Measurements from ENCODE around the gene CMTM4. TPM values are rescaled to one million over a fixed set of nuclear protein-coding genes. Genes with fewer than 3 reads are reported as not detected.
"Not testable (repeated sequence)": the region's sequence is repeated elsewhere in the genome, so short reads cannot be mapped to it uniquely, and the experiment has no call there.

CMTM4 gene
- total and polyA plus RNA-seq, 11 donors: 4.5 to 22.5 (median 12.2) TPM

DNA sequence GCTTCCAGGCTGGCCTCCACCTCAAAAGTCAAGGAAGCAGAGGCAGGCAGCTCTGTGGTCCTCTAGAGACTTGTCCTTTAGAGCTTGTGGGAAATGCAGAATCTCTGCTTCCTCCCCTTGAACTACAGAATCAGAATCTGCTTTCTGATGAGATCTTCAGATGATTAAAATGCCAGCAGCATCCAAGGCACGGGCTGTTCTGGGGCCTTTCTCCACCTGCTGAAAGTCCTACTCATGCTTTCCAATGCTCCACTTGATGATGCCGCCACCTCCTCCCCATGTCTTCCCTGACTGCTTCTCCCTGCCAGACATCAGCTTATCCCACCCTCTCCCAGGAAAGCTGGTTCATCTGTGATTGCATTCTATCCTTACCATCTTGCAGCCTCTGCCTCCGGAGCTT, 58.7 kb downstream of the CMTM4 start:
- intact Hi-C loops (cut with DNase I): no loop called here
- H3K9me3 ChIP-seq: no peaks in the 10 kb centered on the region
- no peak overlapping the region for H3K27ac ChIP-seq
- WGBS, 4 donors: 88 to 93% (median 89%) methylated on average over 3 of the region's 3 CpGs
- no peak for TF ChIP-seq POLR2A (IDR thresholded peaks at IDR 0.05)
- TF ChIP-seq, protein P1, sequence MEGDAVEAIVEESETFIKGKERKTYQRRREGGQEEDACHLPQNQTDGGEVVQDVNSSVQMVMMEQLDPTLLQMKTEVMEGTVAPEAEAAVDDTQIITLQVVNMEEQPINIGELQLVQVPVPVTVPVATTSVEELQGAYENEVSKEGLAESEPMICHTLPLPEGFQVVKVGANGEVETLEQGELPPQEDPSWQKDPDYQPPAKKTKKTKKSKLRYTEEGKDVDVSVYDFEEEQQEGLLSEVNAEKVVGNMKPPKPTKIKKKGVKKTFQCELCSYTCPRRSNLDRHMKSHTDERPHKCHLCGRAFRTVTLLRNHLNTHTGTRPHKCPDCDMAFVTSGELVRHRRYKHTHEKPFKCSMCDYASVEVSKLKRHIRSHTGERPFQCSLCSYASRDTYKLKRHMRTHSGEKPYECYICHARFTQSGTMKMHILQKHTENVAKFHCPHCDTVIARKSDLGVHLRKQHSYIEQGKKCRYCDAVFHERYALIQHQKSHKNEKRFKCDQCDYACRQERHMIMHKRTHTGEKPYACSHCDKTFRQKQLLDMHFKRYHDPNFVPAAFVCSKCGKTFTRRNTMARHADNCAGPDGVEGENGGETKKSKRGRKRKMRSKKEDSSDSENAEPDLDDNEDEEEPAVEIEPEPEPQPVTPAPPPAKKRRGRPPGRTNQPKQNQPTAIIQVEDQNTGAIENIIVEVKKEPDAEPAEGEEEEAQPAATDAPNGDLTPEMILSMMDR (IDR thresholded peaks at IDR 0.05): no peak
- H3K4me3 ChIP-seq: no peak overlapping the region
- H3K4me1 ChIP-seq: no peaks in the 10 kb centered on the region
- no peak for ATAC-seq
- no peaks in the 10 kb centered on the region for H3K36me3 ChIP-seq
- DNase-seq: no peak
- no peaks in the 10 kb centered on the region for H3K27me3 ChIP-seq

DNA sequence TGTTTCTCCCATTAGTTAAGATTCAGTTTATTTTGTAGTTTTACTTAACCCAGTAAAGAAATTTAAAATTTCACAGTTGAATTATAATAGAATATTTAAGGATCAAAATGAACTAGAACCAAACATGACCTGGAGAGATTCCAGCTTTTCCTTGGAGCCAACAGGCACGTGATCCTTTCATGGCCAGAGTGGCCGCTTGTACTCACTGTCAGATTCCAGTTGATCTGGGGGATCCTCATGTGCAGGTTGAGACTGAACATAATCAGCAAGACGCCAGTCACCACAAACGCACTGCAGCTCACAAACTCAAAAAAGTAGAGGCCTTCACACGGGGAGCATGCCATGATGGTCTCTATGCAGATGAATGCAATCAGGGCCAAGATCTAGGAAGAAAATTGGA, 60.3 kb downstream of the CMTM4 start:
- no peaks in the 10 kb centered on the region for H3K36me3 ChIP-seq
- H3K9me3 ChIP-seq: no peaks in the 10 kb centered on the region
- no peaks in the 10 kb centered on the region for H3K27me3 ChIP-seq
- no peak overlapping the region for H3K4me3 ChIP-seq
- H3K4me1 ChIP-seq: no peaks in the 10 kb centered on the region
- no peak for TF ChIP-seq POLR2A (IDR thresholded peaks at IDR 0.05)
- TF ChIP-seq, protein P1 (IDR thresholded peaks at IDR 0.05): no peak
- intact Hi-C loops (cut with DNase I): no loop called here
- H3K27ac ChIP-seq: no peak overlapping the region
- ATAC-seq: no peak
- 57 to 70% (median 67%) methylated on average over 5 of the region's 5 CpGs for WGBS, 4 donors
- DNase-seq: peak in 1 of 5 donors; percentile 17

DNA sequence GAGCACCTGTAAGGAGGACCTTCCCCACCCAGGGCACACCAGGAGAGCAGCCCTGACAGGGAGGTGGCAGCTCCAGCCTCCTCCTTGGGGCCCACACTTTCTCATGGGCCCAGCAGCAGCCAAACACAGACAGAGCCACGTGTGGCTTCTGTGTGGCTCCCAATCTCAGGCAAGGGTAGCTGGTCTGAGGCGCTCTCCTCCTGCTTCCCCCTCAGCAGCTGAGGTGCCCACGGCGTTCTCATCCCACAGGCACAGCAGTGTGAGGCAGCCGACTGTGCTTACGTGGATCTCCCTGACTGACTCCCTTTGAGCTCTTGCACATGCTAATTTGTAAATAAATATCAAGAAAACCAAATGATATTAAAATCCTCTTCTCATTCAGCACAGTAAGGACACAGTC, 61.1 kb downstream of the CMTM4 start:
- TF ChIP-seq, protein P1 (IDR thresholded peaks at IDR 0.05): no peak
- TF ChIP-seq POLR2A (IDR thresholded peaks at IDR 0.05): no peak
- no peaks in the 10 kb centered on the region for H3K9me3 ChIP-seq
- H3K36me3 ChIP-seq: no peaks in the 10 kb centered on the region
- no peak overlapping the region for H3K27ac ChIP-seq
- no peaks in the 10 kb centered on the region for H3K4me1 ChIP-seq
- intact Hi-C loops (cut with DNase I): no loop called here
- 84 to 90% (median 88%) methylated on average over 6 of the region's 6 CpGs for WGBS, 4 donors
- DNase-seq (peak in 1 of 5 donors; percentile 2), ATAC-seq (no peak)
- no peak overlapping the region for H3K4me3 ChIP-seq
- H3K27me3 ChIP-seq: no peaks in the 10 kb centered on the region

DNA sequence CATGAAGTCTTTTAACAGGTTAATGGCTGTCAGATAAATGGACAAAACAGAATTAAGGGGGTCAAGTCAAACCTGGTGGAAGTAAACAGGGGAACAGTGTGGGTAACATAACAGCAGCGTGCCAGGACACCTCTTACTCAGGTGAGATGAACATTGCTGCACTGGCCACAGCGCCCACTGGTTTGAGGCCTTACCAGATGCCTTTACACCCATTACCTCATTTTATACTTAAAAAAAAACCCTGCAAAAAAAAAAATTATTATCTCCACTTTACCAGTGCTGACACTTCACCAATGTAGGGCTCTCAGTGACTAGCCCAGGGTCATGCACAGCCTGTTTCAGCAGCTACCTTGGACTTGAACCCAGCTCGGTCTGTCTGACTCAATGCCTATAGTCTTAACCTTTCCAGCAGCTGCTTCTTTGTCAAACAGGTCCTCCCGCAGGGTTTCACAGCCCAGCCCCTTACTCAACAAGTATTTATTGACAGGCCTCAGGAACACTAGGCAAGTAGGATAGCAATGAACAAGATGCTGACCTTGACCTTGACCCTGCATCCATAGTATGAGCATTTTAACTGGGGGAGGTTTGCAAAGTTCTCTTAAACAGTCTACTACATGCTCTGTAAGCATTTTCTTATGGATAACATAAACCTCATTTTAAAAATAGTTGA, 61.9 kb downstream of the CMTM4 start:
- DNase-seq (peak in 1 of 5 donors; percentile 3), ATAC-seq (no peak)
- no peaks in the 10 kb centered on the region for H3K4me1 ChIP-seq
- no peak overlapping the region for H3K4me3 ChIP-seq
- intact Hi-C loops (cut with DNase I): no loop called here
- no peaks in the 10 kb centered on the region for H3K27me3 ChIP-seq
- H3K27ac ChIP-seq: no peak overlapping the region
- H3K36me3 ChIP-seq: no peaks in the 10 kb centered on the region
- no peaks in the 10 kb centered on the region for H3K9me3 ChIP-seq
- WGBS, 4 donors: 93 to 98% (median 94%) methylated on average over 4 of the region's 4 CpGs
- TF ChIP-seq POLR2A (IDR thresholded peaks at IDR 0.05): no peak
- TF ChIP-seq, protein P1 (IDR thresholded peaks at IDR 0.05): no peak

DNA sequence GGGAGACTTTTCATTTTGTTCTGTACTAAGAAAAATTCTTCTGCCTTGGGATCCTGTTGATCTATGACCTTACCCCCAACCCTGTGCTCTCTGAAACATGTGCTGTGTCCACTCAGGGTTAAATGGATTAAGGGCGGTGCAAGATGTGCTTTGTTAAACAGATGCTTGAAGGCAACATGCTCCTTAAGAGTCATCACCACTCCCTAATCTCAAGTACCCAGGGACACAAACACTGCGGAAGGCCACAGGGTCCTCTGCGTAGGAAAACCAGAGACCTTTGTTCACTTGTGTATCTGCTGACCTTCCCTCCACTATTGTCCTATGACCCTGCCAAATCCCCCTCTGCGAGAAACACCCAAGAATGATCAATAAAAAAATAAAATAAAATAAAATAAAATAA, 65.0 kb downstream of the CMTM4 start:
- intact Hi-C loops (cut with DNase I); ATAC-seq; H3K9me3 ChIP-seq; H3K4me1 ChIP-seq; DNase-seq; H3K4me3 ChIP-seq; H3K27me3 ChIP-seq; H3K36me3 ChIP-seq; H3K27ac ChIP-seq: not testable (repeated sequence)
- WGBS, 4 donors: 94 to 98% (median 96%) methylated on average over 3 to 4 of the region's 4 CpGs

DNA sequence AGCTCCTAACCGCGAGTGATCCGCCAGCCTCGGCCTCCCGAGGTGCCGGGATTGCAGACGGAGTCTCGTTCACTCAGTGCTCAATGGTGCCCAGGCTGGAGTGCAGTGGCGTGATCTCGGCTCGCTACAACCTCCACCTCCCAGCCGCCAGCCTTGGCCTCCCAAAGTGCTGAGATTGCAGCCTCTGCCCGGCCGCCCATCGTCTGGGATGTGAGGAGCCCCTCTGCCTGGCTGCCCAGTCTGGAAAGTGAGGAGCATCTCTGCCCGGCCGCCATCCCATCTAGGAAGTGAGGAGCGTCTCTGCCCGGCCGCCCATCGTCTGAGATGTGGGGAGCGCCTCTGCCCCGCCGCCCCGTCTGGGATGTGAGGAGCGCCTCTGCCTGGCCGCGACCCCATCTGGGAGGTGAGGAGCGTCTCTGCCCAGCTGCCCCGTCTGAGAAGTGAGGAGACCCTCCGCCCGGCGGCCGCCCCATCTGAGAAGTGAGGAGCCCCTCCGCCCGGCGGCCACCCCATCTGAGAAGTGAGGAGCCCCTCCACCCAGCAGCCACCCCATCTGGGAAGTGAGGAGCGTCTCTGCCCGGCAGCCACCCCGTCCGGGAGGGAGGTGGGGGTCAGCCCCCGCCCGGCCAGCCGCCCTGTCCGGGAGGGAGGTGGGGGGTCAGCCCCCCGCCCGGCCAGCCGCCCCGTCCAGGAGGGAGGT, 65.8 kb downstream of the CMTM4 start:
- H3K9me3 ChIP-seq; ATAC-seq; H3K36me3 ChIP-seq; H3K4me1 ChIP-seq; H3K27me3 ChIP-seq; intact Hi-C loops (cut with DNase I); H3K27ac ChIP-seq; H3K4me3 ChIP-seq: not testable (repeated sequence)
- WGBS, 4 donors: 96 to 97% (median 96%) methylated on average over 8 to 36 of the region's 49 CpGs
- DNase-seq: peak in 1 of 5 donors; percentile 15
